SK-N-SH treated with all-trans-retinoic acid at 6 μM for 48 hours (cell line): ENCODE results near the gene ATP11A.

ENCODE experiments used
- ARNTL ChIP-seq: fragments of 450-650 bp; formaldehyde crosslinking; IDR thresholded peaks from 2 replicates; pipeline ENCODE4 v1.5.0; 2020; ENCODE audit warnings: low read depth, mild to moderate bottlenecking, moderate library complexity, borderline replicate concordance
- CREB5 ChIP-seq: fragments of 250-450 bp; sonication (Bioruptor Pico); IDR thresholded peaks from 2 replicates; pipeline ENCODE4 v1.5.1; 2020; ENCODE audit warnings: low read depth, mild to moderate bottlenecking, moderate library complexity
- ESRRG ChIP-seq: fragments of 250-450 bp; sonication (Bioruptor Pico); IDR thresholded peaks from 2 replicates; pipeline ENCODE4 v1.6.1; 2021; ENCODE audit warnings: mild to moderate bottlenecking
- ISL1 ChIP-seq: fragments of 250-450 bp; sonication (Bioruptor Pico); IDR thresholded peaks from 2 replicates; pipeline ENCODE4 v2.1.2; 2022; ENCODE audit warnings: mild to moderate bottlenecking, moderate library complexity
- PPARA ChIP-seq: fragments of 250-450 bp; sonication (Bioruptor Pico); IDR thresholded peaks from 2 replicates; pipeline ENCODE4 v1.5.0; 2020; ENCODE audit warnings: mild to moderate bottlenecking, borderline replicate concordance
- TOX ChIP-seq: fragments of 250-450 bp; sonication (Bioruptor Pico); IDR thresholded peaks from 2 replicates; pipeline ENCODE4 v1.8.0; 2021; ENCODE audit warnings: mild to moderate bottlenecking, moderate library complexity, borderline replicate concordance
- ZFP3 ChIP-seq: fragments of 250-450 bp; sonication (Bioruptor Pico); IDR thresholded peaks from 2 replicates; pipeline ENCODE4 v1.5.0; 2020; ENCODE audit warnings: mild to moderate bottlenecking, moderate library complexity
- ZFP30 ChIP-seq: fragments of 450-650 bp; formaldehyde crosslinking; IDR thresholded peaks from 2 replicates; pipeline ENCODE4 v1.5.0; 2022; ENCODE audit warnings: mild to moderate bottlenecking, moderate library complexity
- ZNF565 ChIP-seq: fragments of 450-650 bp; formaldehyde crosslinking; conservative IDR thresholded peaks from 2 replicates; pipeline ENCODE4 v1.5.0; 2020; ENCODE audit warnings: low read depth, mild to moderate bottlenecking, moderate library complexity
- ZNF70 ChIP-seq: fragments of 450-650 bp; formaldehyde crosslinking; IDR thresholded peaks from 2 replicates; pipeline ENCODE4 v1.5.0; 2020; ENCODE audit warnings: mild to moderate bottlenecking, moderate library complexity
- TF ChIP-seq, protein P1 (sequence below): fragments of 250-450 bp; sonication (Bioruptor Pico); IDR thresholded peaks from 2 replicates; pipeline ENCODE4 v1.8.0; 2020; ENCODE audit warnings: mild to moderate bottlenecking, moderate library complexity, borderline replicate concordance
- TF ChIP-seq, protein P2 (sequence below): fragments of 250-450 bp; sonication (Bioruptor Pico); IDR thresholded peaks from 2 replicates; pipeline ENCODE4 v1.8.0; 2021; ENCODE audit warnings: low read depth, mild to moderate bottlenecking, moderate library complexity, borderline replicate concordance

DNA sequence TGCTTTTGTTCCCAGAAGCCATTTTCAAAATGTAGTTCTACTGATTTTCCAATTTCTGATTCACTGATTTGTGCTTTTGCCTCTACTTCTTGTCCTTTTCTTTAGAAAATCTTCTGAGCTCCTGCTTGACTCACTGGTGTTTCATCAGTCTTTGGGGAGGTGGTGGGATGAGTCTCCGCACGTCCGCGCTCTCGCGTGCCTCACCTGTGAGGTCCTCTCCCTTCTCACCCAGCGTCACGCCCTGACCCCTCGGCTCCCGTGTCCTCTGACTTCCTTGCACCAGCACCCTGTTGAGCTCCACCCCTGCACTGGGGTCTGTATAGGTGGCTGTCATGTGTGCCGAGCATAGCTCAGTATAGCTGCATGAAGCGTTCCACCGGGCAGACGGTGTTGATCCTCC is 226.5 kb downstream of the ATP11A start:
- no peak for TF ChIP-seq ZFP30 (CRISPR knock-in tag)
- TF ChIP-seq ZFP3 (CRISPR knock-in tag): no peak
- no peak for TF ChIP-seq CREB5
- no peak for TF ChIP-seq ESRRG (CRISPR knock-in tag)
- TF ChIP-seq, protein P1, sequence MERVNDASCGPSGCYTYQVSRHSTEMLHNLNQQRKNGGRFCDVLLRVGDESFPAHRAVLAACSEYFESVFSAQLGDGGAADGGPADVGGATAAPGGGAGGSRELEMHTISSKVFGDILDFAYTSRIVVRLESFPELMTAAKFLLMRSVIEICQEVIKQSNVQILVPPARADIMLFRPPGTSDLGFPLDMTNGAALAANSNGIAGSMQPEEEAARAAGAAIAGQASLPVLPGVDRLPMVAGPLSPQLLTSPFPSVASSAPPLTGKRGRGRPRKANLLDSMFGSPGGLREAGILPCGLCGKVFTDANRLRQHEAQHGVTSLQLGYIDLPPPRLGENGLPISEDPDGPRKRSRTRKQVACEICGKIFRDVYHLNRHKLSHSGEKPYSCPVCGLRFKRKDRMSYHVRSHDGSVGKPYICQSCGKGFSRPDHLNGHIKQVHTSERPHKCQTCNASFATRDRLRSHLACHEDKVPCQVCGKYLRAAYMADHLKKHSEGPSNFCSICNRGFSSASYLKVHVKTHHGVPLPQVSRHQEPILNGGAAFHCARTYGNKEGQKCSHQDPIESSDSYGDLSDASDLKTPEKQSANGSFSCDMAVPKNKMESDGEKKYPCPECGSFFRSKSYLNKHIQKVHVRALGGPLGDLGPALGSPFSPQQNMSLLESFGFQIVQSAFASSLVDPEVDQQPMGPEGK: no peak
- TF ChIP-seq, protein P2, sequence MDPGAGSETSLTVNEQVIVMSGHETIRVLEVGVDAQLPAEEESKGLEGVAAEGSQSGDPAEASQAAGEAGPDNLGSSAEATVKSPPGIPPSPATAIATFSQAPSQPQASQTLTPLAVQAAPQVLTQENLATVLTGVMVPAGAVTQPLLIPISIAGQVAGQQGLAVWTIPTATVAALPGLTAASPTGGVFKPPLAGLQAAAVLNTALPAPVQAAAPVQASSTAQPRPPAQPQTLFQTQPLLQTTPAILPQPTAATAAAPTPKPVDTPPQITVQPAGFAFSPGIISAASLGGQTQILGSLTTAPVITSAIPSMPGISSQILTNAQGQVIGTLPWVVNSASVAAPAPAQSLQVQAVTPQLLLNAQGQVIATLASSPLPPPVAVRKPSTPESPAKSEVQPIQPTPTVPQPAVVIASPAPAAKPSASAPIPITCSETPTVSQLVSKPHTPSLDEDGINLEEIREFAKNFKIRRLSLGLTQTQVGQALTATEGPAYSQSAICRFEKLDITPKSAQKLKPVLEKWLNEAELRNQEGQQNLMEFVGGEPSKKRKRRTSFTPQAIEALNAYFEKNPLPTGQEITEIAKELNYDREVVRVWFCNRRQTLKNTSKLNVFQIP (CRISPR knock-in tag): no peak
- TF ChIP-seq PPARA: no peak
- no peak for TF ChIP-seq ARNTL (CRISPR knock-in tag)
- TF ChIP-seq TOX: no peak
- no peak for TF ChIP-seq ZNF70
- TF ChIP-seq ISL1 (CRISPR knock-in tag): no peak
- no peak for TF ChIP-seq ZNF565 (CRISPR knock-in tag)
